Left kidney (tissue), 8 donors: Measurements from ENCODE around the gene SUDS3. TPM values are rescaled to one million over a fixed set of nuclear protein-coding genes. Genes with fewer than 3 reads are reported as not detected.
A peak's percentile ranks its signal among the peaks of the same experiment; 100 is the strongest.
"Not testable (repeated sequence)": the region's sequence is repeated elsewhere in the genome, so short reads cannot be mapped to it uniquely, and the experiment has no call there.

Experiments
- DNase-seq: peaks from one replicate; pipeline ENCODE4 v3.0.0-alpha.2; 2013
- long read RNA-seq, 8 donors: transcript quantifications; one replicate each; lab custom pipeline, GENCODE V29; 2026
- polyA plus RNA-seq: library from polyadenylated mRNA; unstranded; fragments of 120-200 nt; gene quantifications from one replicate; pipeline ENCODE4 v1.2.1, GENCODE V29; 2013; ENCODE audit not compliant: insufficient read length

Gene SUDS3
- 60.3 TPM for polyA plus RNA-seq
- long read RNA-seq, donor 1, full-length matches to known transcripts: 4 of 26 reads
- long read RNA-seq, donor 1, partial matches to known transcripts: 17 of 26 reads
- long read RNA-seq, donor 1, other reads (novel, unspliced or antisense): 5 of 26 reads
- long read RNA-seq, donor 2, full-length matches to known transcripts: 3 of 3 reads
- long read RNA-seq, donor 2, partial matches to known transcripts: 0 of 3 reads
- long read RNA-seq, donor 2, other reads (novel, unspliced or antisense): 0 of 3 reads
- long read RNA-seq, donor 3, full-length matches to known transcripts: 4 of 9 reads
- long read RNA-seq, donor 3, partial matches to known transcripts: 5 of 9 reads
- long read RNA-seq, donor 3, other reads (novel, unspliced or antisense): 0 of 9 reads
- long read RNA-seq, donor 4: 0 reads
- long read RNA-seq, donor 5, full-length matches to known transcripts: 4 of 4 reads
- long read RNA-seq, donor 5, partial matches to known transcripts: 0 of 4 reads
- long read RNA-seq, donor 5, other reads (novel, unspliced or antisense): 0 of 4 reads
- long read RNA-seq, donor 6, full-length matches to known transcripts: 3 of 8 reads
- long read RNA-seq, donor 6, partial matches to known transcripts: 5 of 8 reads
- long read RNA-seq, donor 6, other reads (novel, unspliced or antisense): 0 of 8 reads
- long read RNA-seq, donor 7, full-length matches to known transcripts: 5 of 36 reads
- long read RNA-seq, donor 7, partial matches to known transcripts: 31 of 36 reads
- long read RNA-seq, donor 7, other reads (novel, unspliced or antisense): 0 of 36 reads
- long read RNA-seq, donor 8, full-length matches to known transcripts: 1 of 1 reads
- long read RNA-seq, donor 8, partial matches to known transcripts: 0 of 1 reads
- long read RNA-seq, donor 8, other reads (novel, unspliced or antisense): 0 of 1 reads

GRCh38 chr12:118376089-118377020 is at the start of gene SUDS3:
SUDS3 (plus strand) TSS chr12:118376555; CDS start chr12:118376692, 137 bp downstream.
- peak; percentile 86 for DNase-seq

GRCh38 chr12:118326991-118327390 is 49.4 kb upstream of the SUDS3 start:
- DNase-seq: no peak

GRCh38 chr12:118327391-118327790 is 49.0 kb upstream of the SUDS3 start:
- DNase-seq: no peak

GRCh38 chr12:118328486-118329330 is 47.6 kb upstream of the SUDS3 start:
- no peak for DNase-seq

- DNase-seq: no peak
Observed at GRCh38 chr12:118330421-118331018, 45.8 kb upstream of the SUDS3 start.

GRCh38 chr12:118332511-118332910 is 43.8 kb upstream of the SUDS3 start:
- no peak for DNase-seq

- DNase-seq: no peak
Observed at GRCh38 chr12:118334241-118334640, 42.1 kb upstream of the SUDS3 start.

- no peak for DNase-seq
Observed at GRCh38 chr12:118334939-118335567, 41.3 kb upstream of the SUDS3 start.

- DNase-seq: no peak
Observed at GRCh38 chr12:118336123-118336522, 40.2 kb upstream of the SUDS3 start.

GRCh38 chr12:118337194-118337838 is 39.0 kb upstream of the SUDS3 start:
- no peak for DNase-seq

- DNase-seq: no peak
Observed at GRCh38 chr12:118342090-118342489, 34.3 kb upstream of the SUDS3 start.

GRCh38 chr12:118344829-118345228 is 31.5 kb upstream of the SUDS3 start:
- no peak for DNase-seq

GRCh38 chr12:118345355-118345754 is 31.0 kb upstream of the SUDS3 start:
- no peak for DNase-seq

- DNase-seq: no peak
Observed at GRCh38 chr12:118346895-118347294, 29.5 kb upstream of the SUDS3 start.

- DNase-seq: no peak
Observed at GRCh38 chr12:118347916-118348315, 28.4 kb upstream of the SUDS3 start.

- no peak for DNase-seq
Observed at GRCh38 chr12:118350908-118351559, 25.3 kb upstream of the SUDS3 start.

GRCh38 chr12:118353721-118354120 is 22.6 kb upstream of the SUDS3 start:
- no peak for DNase-seq

GRCh38 chr12:118354503-118354902 is 21.9 kb upstream of the SUDS3 start:
- not testable (repeated sequence) for DNase-seq

- no peak for DNase-seq
Observed at GRCh38 chr12:118354903-118355302, 21.5 kb upstream of the SUDS3 start.
